SH-SY5Y (cell line): Measurements from ENCODE around the gene ZNF529.

ENCODE experiments used
- GATA2 ChIP-seq: IDR thresholded peaks from 2 replicates; pipeline ENCODE4 v1.6.1; 2011; ENCODE audit warnings: mild to moderate bottlenecking, low read depth, low read length
- GATA3 ChIP-seq: IDR thresholded peaks from 2 replicates; pipeline ENCODE4 v1.6.1; 2011; ENCODE audit warnings: low read depth, mild to moderate bottlenecking, low read length, moderate library complexity

DNA sequence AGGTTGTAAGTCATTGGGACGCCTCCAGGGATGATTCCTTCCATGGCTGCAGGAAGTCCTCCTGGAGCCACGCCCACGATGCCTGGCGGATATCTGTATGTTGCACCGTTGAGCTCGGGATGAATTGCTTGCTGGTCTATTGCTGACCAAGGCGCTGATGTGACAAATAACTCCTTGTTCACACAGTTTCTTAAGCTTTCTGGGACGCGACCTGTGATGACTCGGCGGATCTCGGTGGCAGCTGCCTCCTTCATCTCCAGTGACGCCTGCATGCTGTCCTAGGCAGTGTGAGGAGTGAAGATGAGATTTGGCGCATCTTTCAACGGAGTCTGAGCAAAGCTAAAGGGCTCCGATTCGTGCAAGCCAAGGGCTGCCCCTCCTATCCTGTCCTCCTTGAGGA lies 76.1 kb downstream of the ZNF529 start:
- TF ChIP-seq GATA2: no peak
- TF ChIP-seq GATA3: no peak
